ENCODE measurements around the gene HOMEZ. TPM values are rescaled to one million over a fixed set of nuclear protein-coding genes. Genes with fewer than 3 reads are reported as not detected.

The HOMEZ gene
- polyA plus RNA-seq, 4 donors, result 3.2 to 17.5 (median 7.6) TPM

GRCh38 chr14:23316300-23316699, 30.4 kb upstream of the HOMEZ start:
- FAIRE-seq, result no peak
- H3K4me1 ChIP-seq (ENCODE audit: control insufficient read depth in 3 of 3, insufficient read depth in 2 of 3, low read depth in 1 of 3, low read length in 2 of 3), result peaks cover 0 to 8% (median 0%) of the 10 kb centered on the region in 3 donors
- H3K36me3 ChIP-seq (ENCODE audit: control insufficient read depth in 3 of 3, insufficient read depth in 2 of 3, low read depth in 1 of 3, low read length in 3 of 3), result peaks cover 0 to 21% (median 2%) of the 10 kb centered on the region in 3 donors
- DNase-seq, result no peak
- 79 to 87% (median 83%) methylated on average over 5 of the region's 5 CpGs for WGBS, 3 donors
- H3K4me3 ChIP-seq (ENCODE audit: low read depth in 1 of 3, low read length in 3 of 3), result no peak overlapping the region
- no peaks in the 10 kb centered on the region for H3K27me3 ChIP-seq (ENCODE audit: control insufficient read depth in 3 of 3, insufficient read depth in 3 of 3, low read length in 3 of 3)
- H3K9me3 ChIP-seq (ENCODE audit: control insufficient read depth in 2 of 2, insufficient read depth in 1 of 2, low read depth in 1 of 2, low read length in 1 of 2), result peaks cover 2 to 3% of the 10 kb centered on the region in 2 donors
- H3K27ac ChIP-seq (ENCODE audit: low read depth in 1 of 3, low read length in 2 of 3), result no peak overlapping the region

GRCh38 chr14:23310546-23310945, 24.6 kb upstream of the HOMEZ start:
- 95 to 100% (median 100%) methylated on average over 1 of the region's 1 CpG for WGBS, 3 donors

GRCh38 chr14:23308721-23309445, 23.0 kb upstream of the HOMEZ start:
- Histone ChIP-seq H3K9me3 (ENCODE audit: control insufficient read depth in 2 of 2, insufficient read depth in 1 of 2, low read depth in 1 of 2, low read length in 1 of 2) (no peaks in the 10 kb centered on the region), H3K27me3 (ENCODE audit: control insufficient read depth in 3 of 3, insufficient read depth in 3 of 3, low read length in 3 of 3) (no peaks in the 10 kb centered on the region), H3K27ac (ENCODE audit: low read depth in 1 of 3, low read length in 2 of 3) (no peak overlapping the region), H3K4me1 (ENCODE audit: control insufficient read depth in 3 of 3, insufficient read depth in 2 of 3, low read depth in 1 of 3, low read length in 2 of 3) (peaks cover 10 to 35% (median 11%) of the 10 kb centered on the region in 3 donors), H3K36me3 (ENCODE audit: control insufficient read depth in 3 of 3, insufficient read depth in 2 of 3, low read depth in 1 of 3, low read length in 3 of 3) (peaks cover 0 to 37% (median 2%) of the 10 kb centered on the region in 3 donors), H3K4me3 (ENCODE audit: low read depth in 1 of 3, low read length in 3 of 3) (peak overlapping the region in 1 of 3 donors; percentile 89)
- FAIRE-seq (no peak), DNase-seq (no peak)
- WGBS, 3 donors, result 73 to 86% (median 81%) methylated on average over 17 of the region's 17 CpGs

More at GRCh38 chr14:23310546-23310945, 24.6 kb upstream of the HOMEZ start:
- no peaks in the 10 kb centered on the region for H3K9me3 ChIP-seq (ENCODE audit: control insufficient read depth in 2 of 2, insufficient read depth in 1 of 2, low read depth in 1 of 2, low read length in 1 of 2)
- H3K4me3 ChIP-seq (ENCODE audit: low read depth in 1 of 3, low read length in 3 of 3), result no peak overlapping the region
- no peak for FAIRE-seq
- H3K27me3 ChIP-seq (ENCODE audit: control insufficient read depth in 3 of 3, insufficient read depth in 3 of 3, low read length in 3 of 3), result no peaks in the 10 kb centered on the region
- H3K27ac ChIP-seq (ENCODE audit: low read depth in 1 of 3, low read length in 2 of 3), result no peak overlapping the region
- H3K36me3 ChIP-seq (ENCODE audit: control insufficient read depth in 3 of 3, insufficient read depth in 2 of 3, low read depth in 1 of 3, low read length in 3 of 3), result peaks cover 0 to 38% (median 4%) of the 10 kb centered on the region in 3 donors
- peaks cover 10 to 30% (median 11%) of the 10 kb centered on the region in 3 donors for H3K4me1 ChIP-seq (ENCODE audit: control insufficient read depth in 3 of 3, insufficient read depth in 2 of 3, low read depth in 1 of 3, low read length in 2 of 3)
- DNase-seq, result no peak

GRCh38 chr14:23307687-23308644, 22.0 kb upstream of the HOMEZ start:
- Histone ChIP-seq H3K27me3 (ENCODE audit: control insufficient read depth in 3 of 3, insufficient read depth in 3 of 3, low read length in 3 of 3) (no peaks in the 10 kb centered on the region), H3K4me1 (ENCODE audit: control insufficient read depth in 3 of 3, insufficient read depth in 2 of 3, low read depth in 1 of 3, low read length in 2 of 3) (peaks cover 10 to 38% (median 11%) of the 10 kb centered on the region in 3 donors), H3K36me3 (ENCODE audit: control insufficient read depth in 3 of 3, insufficient read depth in 2 of 3, low read depth in 1 of 3, low read length in 3 of 3) (peaks cover 0 to 36% (median 2%) of the 10 kb centered on the region in 3 donors), H3K9me3 (ENCODE audit: control insufficient read depth in 2 of 2, insufficient read depth in 1 of 2, low read depth in 1 of 2, low read length in 1 of 2) (no peaks in the 10 kb centered on the region), H3K4me3 (ENCODE audit: low read depth in 1 of 3, low read length in 3 of 3) (peak overlapping the region in 2 of 3 donors; percentile 57 to 89), H3K27ac (ENCODE audit: low read depth in 1 of 3, low read length in 2 of 3) (peak overlapping the region in 2 of 3 donors; percentile 76 to 96)
- FAIRE-seq (no peak), DNase-seq (no peak)
- WGBS, 3 donors, result 87 to 88% (median 88%) methylated on average over 22 of the region's 22 CpGs

- peak overlapping the region; percentile 1 to 96 (median 76) for H3K27ac ChIP-seq (ENCODE audit: low read depth in 1 of 3, low read length in 2 of 3)
- no peaks in the 10 kb centered on the region for H3K9me3 ChIP-seq (ENCODE audit: control insufficient read depth in 2 of 2, insufficient read depth in 1 of 2, low read depth in 1 of 2, low read length in 1 of 2)
- DNase-seq, result no peak
- whole genome bisulfite sequencing, 3 donors, result 10 to 18% (median 15%) methylated on average over 5 of the region's 5 CpGs
- peak overlapping the region; percentile 57 to 89 (median 57) for H3K4me3 ChIP-seq (ENCODE audit: low read depth in 1 of 3, low read length in 3 of 3)
- H3K27me3 ChIP-seq (ENCODE audit: control insufficient read depth in 3 of 3, insufficient read depth in 3 of 3, low read length in 3 of 3), result no peaks in the 10 kb centered on the region
- no peak for FAIRE-seq
- peaks cover 0 to 36% (median 2%) of the 10 kb centered on the region in 3 donors for H3K36me3 ChIP-seq (ENCODE audit: control insufficient read depth in 3 of 3, insufficient read depth in 2 of 3, low read depth in 1 of 3, low read length in 3 of 3)
- peaks cover 10 to 43% (median 11%) of the 10 kb centered on the region in 3 donors for H3K4me1 ChIP-seq (ENCODE audit: control insufficient read depth in 3 of 3, insufficient read depth in 2 of 3, low read depth in 1 of 3, low read length in 2 of 3)
Measured at GRCh38 chr14:23307146-23307530, 21.2 kb upstream of the HOMEZ start.

- 0 to 10% (median 5%) methylated on average over 23 to 24 of the region's 24 CpGs for WGBS, 3 donors
- Histone ChIP-seq H3K27me3 (ENCODE audit: control insufficient read depth in 3 of 3, insufficient read depth in 3 of 3, low read length in 3 of 3) (no peaks in the 10 kb centered on the region), H3K9me3 (ENCODE audit: control insufficient read depth in 2 of 2, insufficient read depth in 1 of 2, low read depth in 1 of 2, low read length in 1 of 2) (no peaks in the 10 kb centered on the region), H3K27ac (ENCODE audit: low read depth in 1 of 3, low read length in 2 of 3) (peak within 1 kb of the TSS; percentile 73 to 96 (median 76)), H3K36me3 (ENCODE audit: control insufficient read depth in 3 of 3, insufficient read depth in 2 of 3, low read depth in 1 of 3, low read length in 3 of 3) (peaks cover 0 to 36% (median 2%) of the 10 kb centered on the region in 3 donors), H3K4me1 (ENCODE audit: control insufficient read depth in 3 of 3, insufficient read depth in 2 of 3, low read depth in 1 of 3, low read length in 2 of 3) (peaks cover 10 to 43% (median 11%) of the 10 kb centered on the region in 3 donors), H3K4me3 (ENCODE audit: low read depth in 1 of 3, low read length in 3 of 3) (peak within 1 kb of the TSS; percentile 57 to 89 (median 57))
- FAIRE-seq (no peak), DNase-seq (peak; percentile 94 to 97)
Measured at GRCh38 chr14:23306412-23307145, 20.6 kb upstream of the HOMEZ start, which contains the start of gene BCL2L2. TSS of gene BCL2L2 (plus strand) at chr14:23306833. CDS start at chr14:23307768, 935 bp downstream.

GRCh38 chr14:23302290-23303225, 16.6 kb upstream of the HOMEZ start, which contains the start of gene PPP1R3E:
TSS of gene PPP1R3E (minus strand) at chr14:23302859. CDS start at chr14:23302576, 283 bp downstream.
- no peaks in the 10 kb centered on the region for H3K9me3 ChIP-seq (ENCODE audit: control insufficient read depth in 2 of 2, insufficient read depth in 1 of 2, low read depth in 1 of 2, low read length in 1 of 2)
- peaks cover 0 to 6% (median 2%) of the 10 kb centered on the region in 3 donors for H3K36me3 ChIP-seq (ENCODE audit: control insufficient read depth in 3 of 3, insufficient read depth in 2 of 3, low read depth in 1 of 3, low read length in 3 of 3)
- H3K4me3 ChIP-seq (ENCODE audit: low read depth in 1 of 3, low read length in 3 of 3), result peak within 1 kb of the TSS; percentile 68 to 75 (median 73)
- 1 to 2% (median 2%) methylated on average over 66 to 81 of the region's 81 CpGs for WGBS, 3 donors
- DNase-seq (peak; percentile 71 to 84), FAIRE-seq (no peak)
- H3K27ac ChIP-seq (ENCODE audit: low read depth in 1 of 3, low read length in 2 of 3), result peak within 1 kb of the TSS; percentile 91 to 98 (median 93)
- peaks cover 2 to 39% (median 4%) of the 10 kb centered on the region in 3 donors for H3K4me1 ChIP-seq (ENCODE audit: control insufficient read depth in 3 of 3, insufficient read depth in 2 of 3, low read depth in 1 of 3, low read length in 2 of 3)
- no peaks in the 10 kb centered on the region for H3K27me3 ChIP-seq (ENCODE audit: control insufficient read depth in 3 of 3, insufficient read depth in 3 of 3, low read length in 3 of 3)

All from small intestine (tissue), 7 donors.